ENCODE results near the gene LMX1A. TPM values are rescaled to one million over a fixed set of nuclear protein-coding genes. Genes with fewer than 3 reads are reported as not detected.
A peak's percentile ranks its signal among the peaks of the same experiment; 100 is the strongest.

LMX1A gene
- total and polyA plus RNA-seq, 4 donors = 0.05 to 0.17 TPM; not detected in 2

DNA sequence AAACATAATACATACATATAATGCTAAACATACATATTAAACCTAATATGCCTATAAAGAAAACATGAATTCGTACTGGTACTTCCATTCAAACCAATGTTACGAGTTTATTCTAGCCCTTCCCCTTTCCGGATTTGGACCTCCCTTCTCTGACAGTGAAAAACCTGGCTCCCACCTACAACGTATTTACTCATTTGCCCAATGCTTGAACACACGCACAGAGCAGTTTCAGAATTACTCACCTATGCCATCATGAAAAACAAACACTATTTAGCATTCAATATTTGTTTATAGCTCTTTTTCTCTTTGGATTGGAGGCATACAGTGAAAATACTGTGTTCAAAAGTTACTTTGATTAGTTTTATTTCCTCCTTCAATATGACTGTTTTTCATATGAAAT, 204.4 kb downstream of the LMX1A start:
- WGBS = 43% methylated on average over 5 of the region's 5 CpGs
- Histone ChIP-seq H3K9ac (ENCODE audit: low read depth in 1 of 2, low read length in 2 of 2) (no peak overlapping the region), H3K9me3 (ENCODE audit: control insufficient read depth in 4 of 4, low read length in 3 of 4) (no peaks in the 10 kb centered on the region), H3K4me1 (ENCODE audit: control insufficient read depth in 4 of 4, insufficient read depth in 4 of 4, low read length in 3 of 4) (peaks cover 0 to 3% (median 0%) of the 10 kb centered on the region in 4 donors), H3K4me3 (ENCODE audit: low read depth in 1 of 3, low read length in 3 of 3) (no peak overlapping the region), H3K27ac (ENCODE audit: low read depth in 1 of 2, low read length in 2 of 2) (no peak overlapping the region), H3K27me3 (ENCODE audit: control insufficient read depth in 4 of 4, insufficient read depth in 4 of 4, low read length in 3 of 4) (no peaks in the 10 kb centered on the region), H3K36me3 (ENCODE audit: control insufficient read depth in 4 of 4, insufficient read depth in 3 of 4, low read depth in 1 of 4, low read length in 3 of 4) (no peaks in the 10 kb centered on the region)
- TF ChIP-seq REST (IDR thresholded peaks at IDR 0.05) (no peak), HNF4A (conservative IDR thresholded peaks at IDR 0.05) (no peak), SP1 (IDR thresholded peaks at IDR 0.05) (no peak), EGR1 (IDR thresholded peaks at IDR 0.05; ENCODE audit: low read depth in 2 of 2) (no peak), NR2F2 (IDR thresholded peaks at IDR 0.05) (no peak), TAF1 (conservative IDR thresholded peaks at IDR 0.05) (no peak), GABPA (IDR thresholded peaks at IDR 0.05 in 1 of 2, conservative IDR thresholded peaks at IDR 0.05 in 1 of 2) (no peak), YY1 (IDR thresholded peaks at IDR 0.05) (no peak), HNF4G (IDR thresholded peaks at IDR 0.05) (no peak), FOXA2 (IDR thresholded peaks at IDR 0.05) (peak; percentile 13), CTCF (IDR thresholded peaks at IDR 0.05; ENCODE audit: low read depth, low read length, missing input control) (no peak), JUND (IDR thresholded peaks at IDR 0.05) (peak in 1 of 2 donors; percentile 70), RXRA (IDR thresholded peaks at IDR 0.05) (peak in 1 of 2 donors; percentile 6), FOXA1 (IDR thresholded peaks at IDR 0.05) (no peak), MAX (IDR thresholded peaks at IDR 0.05) (no peak), RAD21 (IDR thresholded peaks at IDR 0.05) (peak in 1 of 2 donors; percentile 6)
- TF ChIP-seq, protein P1, sequence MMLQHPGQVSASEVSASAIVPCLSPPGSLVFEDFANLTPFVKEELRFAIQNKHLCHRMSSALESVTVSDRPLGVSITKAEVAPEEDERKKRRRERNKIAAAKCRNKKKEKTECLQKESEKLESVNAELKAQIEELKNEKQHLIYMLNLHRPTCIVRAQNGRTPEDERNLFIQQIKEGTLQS (IDR thresholded peaks at IDR 0.05) = no peak
- TF ChIP-seq, protein P2, sequence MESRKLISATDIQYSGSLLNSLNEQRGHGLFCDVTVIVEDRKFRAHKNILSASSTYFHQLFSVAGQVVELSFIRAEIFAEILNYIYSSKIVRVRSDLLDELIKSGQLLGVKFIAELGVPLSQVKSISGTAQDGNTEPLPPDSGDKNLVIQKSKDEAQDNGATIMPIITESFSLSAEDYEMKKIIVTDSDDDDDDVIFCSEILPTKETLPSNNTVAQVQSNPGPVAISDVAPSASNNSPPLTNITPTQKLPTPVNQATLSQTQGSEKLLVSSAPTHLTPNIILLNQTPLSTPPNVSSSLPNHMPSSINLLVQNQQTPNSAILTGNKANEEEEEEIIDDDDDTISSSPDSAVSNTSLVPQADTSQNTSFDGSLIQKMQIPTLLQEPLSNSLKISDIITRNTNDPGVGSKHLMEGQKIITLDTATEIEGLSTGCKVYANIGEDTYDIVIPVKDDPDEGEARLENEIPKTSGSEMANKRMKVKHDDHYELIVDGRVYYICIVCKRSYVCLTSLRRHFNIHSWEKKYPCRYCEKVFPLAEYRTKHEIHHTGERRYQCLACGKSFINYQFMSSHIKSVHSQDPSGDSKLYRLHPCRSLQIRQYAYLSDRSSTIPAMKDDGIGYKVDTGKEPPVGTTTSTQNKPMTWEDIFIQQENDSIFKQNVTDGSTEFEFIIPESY (IDR thresholded peaks at IDR 0.05) = no peak
- DNase-seq (ENCODE audit: low spot score) = no peak

Other genes starting within 250 kb of the LMX1A start
- gene RXRG, start 88.4 kb upstream of the LMX1A start, total RNA-seq = under 1 TPM in 1 of 2 donors, not detected in 1; 0.42 TPM
- gene RXRG, start 88.4 kb upstream of the LMX1A start, polyA plus RNA-seq = under 1 TPM; 0.12 to 0.44 TPM
- gene LRRC52, start 187.3 kb upstream of the LMX1A start, total RNA-seq = not detected
- gene LRRC52, start 187.3 kb upstream of the LMX1A start, polyA plus RNA-seq = not detected

All from liver (tissue), 9 donors.